Tibial nerve (tissue), 4 donors: ENCODE measurements around the gene RAC2. TPM values are rescaled to one million over a fixed set of nuclear protein-coding genes. Genes with fewer than 3 reads are reported as not detected.
A peak's percentile ranks its signal among the peaks of the same experiment; 100 is the strongest.

Experiments
- DNase-seq, 2 donors: peaks; one replicate each; pipeline ENCODE4 v3.0.0-alpha.2; 2019; ENCODE audit warnings: low spot score in 2 of 2
- H3K27ac ChIP-seq, 4 donors: fragments of 200-600 bp; sonication (generic) in 3 of 4; one replicate each; pipeline ENCODE4 v1.5.1; 2017 to 2019; ENCODE audit warnings: mild to moderate bottlenecking in 1 of 4
- H3K27me3 ChIP-seq, 2 donors: fragments of 200-600 bp; sonication (generic) in 1 of 2; one replicate each; pipeline versions ENCODE4 v1.5.1 to v1.6.0; 2017 to 2019
- H3K36me3 ChIP-seq, 3 donors: fragments of 200-600 bp; sonication (generic); one replicate each; pipeline ENCODE4 v1.5.1; 2018 to 2019
- H3K4me1 ChIP-seq, 4 donors: fragments of 200-600 bp; sonication (generic) in 3 of 4; one replicate each; pipeline ENCODE4 v1.5.1; 2017 to 2019
- H3K4me3 ChIP-seq, 4 donors: fragments of 200-600 bp; sonication (generic) in 3 of 4; one replicate each; pipeline ENCODE4 v1.5.1; 2017 to 2019; ENCODE audit warnings: mild to moderate bottlenecking in 1 of 4, moderate library complexity in 1 of 4
- H3K9me3 ChIP-seq, 4 donors: fragments of 200-600 bp; sonication (generic) in 3 of 4; one replicate each; pipeline ENCODE4 v1.5.1; 2017 to 2019
- CTCF ChIP-seq, 5 experiments: fragments of 200-600 bp in 3 of 5; fragments of 450-650 bp in 2 of 5; sonication (generic) in 3 of 5; IDR thresholded peaks; one replicate each; pipeline ENCODE4 v1.5.1; 2016 to 2019; ENCODE audit warnings: antibody characterized with exemption in 5 of 5, mild to moderate bottlenecking in 3 of 5, moderate library complexity in 2 of 5
- EP300 ChIP-seq, 2 donors: sonication (generic); formaldehyde crosslinking; IDR thresholded peaks; one replicate each; pipeline ENCODE4 v1.6.1; 2017; ENCODE audit warnings: antibody characterized with exemption in 2 of 2, mild to moderate bottlenecking in 1 of 2
- POLR2A ChIP-seq, 2 donors: fragments of 450-650 bp; IDR thresholded peaks; one replicate each; pipeline ENCODE4 v1.6.1; 2017; ENCODE audit warnings: antibody characterized with exemption in 2 of 2, mild to moderate bottlenecking in 2 of 2, moderate library complexity in 2 of 2
- WGBS, 2 donors: methylation state at CpG; one replicate each; pipeline ENCODE4 v1.1.5; 2018; 5-methylcytosine and 5-hydroxymethylcytosine counted together
- total RNA-seq, 4 donors: library from RNA; depleted of rRNA; stranded (reverse); fragments of >200 nt; gene quantifications; one replicate each; pipeline ENCODE4 v1.1.0, GENCODE V29; 2016

RAC2 gene
- total RNA-seq, 4 donors from 2014 or later, result 6.3 to 18.6 (median 7.8) TPM

- Histone ChIP-seq H3K27ac (peak overlapping the region in 3 of 4 donors; percentile 52 to 92 (median 84)), H3K36me3 (peaks cover 0 to 5% (median 0%) of the 10 kb centered on the region in 3 donors), H3K4me3 (peak overlapping the region in 2 of 4 donors; percentile 35 to 49), H3K9me3 (no peaks in the 10 kb centered on the region), H3K27me3 (no peaks in the 10 kb centered on the region), H3K4me1 (peaks cover 0 to 35% (median 26%) of the 10 kb centered on the region in 4 donors)
- no peak for DNase-seq
- 42 to 46% methylated on average over 2 of the region's 2 CpGs for WGBS, 2 donors
- TF ChIP-seq CTCF (IDR thresholded peaks at IDR 0.05) (no peak), EP300 (IDR thresholded peaks at IDR 0.05) (no peak), POLR2A (IDR thresholded peaks at IDR 0.05) (no peak)
These were observed 55.1 kb downstream of the RAC2 start for GRCh38 chr22:37188901-37189466.

GRCh38 chr22:37187891-37188761, 55.9 kb downstream of the RAC2 start, which contains the start of gene C1QTNF6:
Gene C1QTNF6, minus strand, starts transcription at chr22:37188247. Its CDS starts 34 bp downstream, at chr22:37188213.
- 10 to 12% methylated on average over 15 to 17 of the region's 17 CpGs for WGBS, 2 donors
- H3K27me3 ChIP-seq, result no peaks in the 10 kb centered on the region
- no peaks in the 10 kb centered on the region for H3K9me3 ChIP-seq
- peak within 1 kb of the TSS; percentile 52 to 92 (median 70) for H3K27ac ChIP-seq
- TF ChIP-seq POLR2A (IDR thresholded peaks at IDR 0.05) (no peak), EP300 (IDR thresholded peaks at IDR 0.05) (no peak), CTCF (IDR thresholded peaks at IDR 0.05) (no peak)
- H3K4me1 ChIP-seq, result peaks cover 0 to 35% (median 24%) of the 10 kb centered on the region in 4 donors
- no peak for DNase-seq
- H3K4me3 ChIP-seq, result peak within 1 kb of the TSS; percentile 14 to 49 (median 28)
- H3K36me3 ChIP-seq, result peaks cover 0 to 13% (median 0%) of the 10 kb centered on the region in 3 donors

GRCh38 chr22:37187552-37187890, 56.5 kb downstream of the RAC2 start:
- DNase-seq, result no peak
- no peaks in the 10 kb centered on the region for H3K9me3 ChIP-seq
- TF ChIP-seq EP300 (IDR thresholded peaks at IDR 0.05) (no peak), POLR2A (IDR thresholded peaks at IDR 0.05) (no peak), CTCF (IDR thresholded peaks at IDR 0.05) (no peak)
- no peaks in the 10 kb centered on the region for H3K27me3 ChIP-seq
- H3K4me1 ChIP-seq, result peaks cover 0 to 35% (median 24%) of the 10 kb centered on the region in 4 donors
- H3K4me3 ChIP-seq, result peak overlapping the region; percentile 14 to 49 (median 28)
- H3K36me3 ChIP-seq, result peaks cover 0 to 15% (median 0%) of the 10 kb centered on the region in 3 donors
- 1 to 12% methylated on average over 5 of the region's 5 CpGs for WGBS, 2 donors
- peak overlapping the region; percentile 52 to 92 (median 70) for H3K27ac ChIP-seq

GRCh38 chr22:37186997-37187522, 57.0 kb downstream of the RAC2 start:
- TF ChIP-seq CTCF (IDR thresholded peaks at IDR 0.05) (no peak), POLR2A (IDR thresholded peaks at IDR 0.05) (no peak), EP300 (IDR thresholded peaks at IDR 0.05) (no peak)
- peak overlapping the region in 1 of 4 donors; percentile 49 for H3K4me3 ChIP-seq
- peak overlapping the region in 3 of 4 donors; percentile 52 to 92 (median 84) for H3K27ac ChIP-seq
- H3K4me1 ChIP-seq, result peaks cover 0 to 35% (median 24%) of the 10 kb centered on the region in 4 donors
- H3K27me3 ChIP-seq, result no peaks in the 10 kb centered on the region
- peaks cover 0 to 20% (median 0%) of the 10 kb centered on the region in 3 donors for H3K36me3 ChIP-seq
- no peaks in the 10 kb centered on the region for H3K9me3 ChIP-seq
- WGBS, 2 donors, result 64 to 72% methylated on average over 4 of the region's 4 CpGs
- no peak for DNase-seq
